Urothelium cell line (cell line): Measurements from ENCODE around the gene HEPACAM2.
A peak's percentile ranks its signal among the peaks of the same experiment; 100 is the strongest.

ENCODE experiments used
- DNase-seq: peaks from one replicate; pipeline ENCODE4 v3.0.0; 2011; ENCODE audit warnings: low spot score, mixed read lengths
- FAIRE-seq: peaks from 2 replicates; lab custom pipeline; 2011; peaks lifted over from hg19 to GRCh38; lab: Jason Lieb, UNC

The HEPACAM2 gene

GRCh38 chr7:93226310-93226709, at the start of gene HEPACAM2:
Gene HEPACAM2 (minus strand): TSS chr7:93226469.
- DNase-seq: no peak
- FAIRE-seq: no peak

- FAIRE-seq (no peak), DNase-seq (no peak)
These were observed 39.0 kb upstream of the HEPACAM2 start for GRCh38 chr7:93265220-93265619.

- FAIRE-seq (peak; percentile 63), DNase-seq (no peak)
These were observed 36.3 kb upstream of the HEPACAM2 start for GRCh38 chr7:93262535-93262934.

GRCh38 chr7:93258661-93259060, 32.4 kb upstream of the HEPACAM2 start:
- FAIRE-seq (no peak), DNase-seq (no peak)

GRCh38 chr7:93249491-93250148, 23.4 kb upstream of the HEPACAM2 start:
- FAIRE-seq: no peak

DNA sequence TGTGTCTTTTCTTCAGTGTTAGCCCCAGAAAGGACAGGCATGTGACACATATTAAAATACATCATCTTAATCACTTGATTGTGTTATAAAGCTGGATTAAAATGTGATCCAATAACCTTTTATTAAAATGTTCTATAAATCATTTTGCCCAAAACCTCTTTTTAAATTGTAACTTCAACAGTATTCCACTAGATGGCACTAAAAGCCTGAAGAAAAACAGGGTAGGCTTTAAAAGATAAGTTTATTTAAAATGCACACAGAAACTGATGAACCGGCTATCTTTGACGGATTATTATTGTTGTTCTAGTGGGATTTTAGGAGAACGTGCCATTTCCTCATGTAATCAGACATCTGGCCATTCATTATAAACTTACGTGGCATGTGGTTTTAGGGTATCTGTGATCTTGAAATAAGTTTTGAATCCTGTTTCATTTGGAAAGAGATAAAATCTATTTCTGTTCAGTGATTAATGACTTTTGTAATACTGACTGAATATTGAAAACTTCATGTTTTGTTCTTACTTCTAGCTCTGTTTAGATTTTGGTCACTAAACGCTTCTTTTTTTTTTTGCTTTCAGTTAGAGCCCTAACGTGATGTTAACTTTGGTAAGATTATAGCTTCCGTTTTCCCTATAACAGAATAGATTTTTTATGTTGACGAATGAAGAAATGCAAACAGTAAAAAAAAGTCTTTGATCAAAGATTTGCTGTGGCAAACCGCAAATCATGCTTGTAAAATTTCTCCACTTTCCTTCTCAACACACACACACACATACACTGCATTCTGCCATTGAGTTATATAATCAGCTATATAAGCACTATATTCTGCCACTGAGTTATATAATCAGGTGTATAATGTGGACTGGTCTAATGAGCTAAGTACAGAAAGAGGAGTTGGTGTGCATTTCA, 19.5 kb upstream of the HEPACAM2 start:
- FAIRE-seq (no peak), DNase-seq (peak; percentile 15)

More at GRCh38 chr7:93249491-93250148, 23.4 kb upstream of the HEPACAM2 start:
- DNase-seq: peak; percentile 12

DNA sequence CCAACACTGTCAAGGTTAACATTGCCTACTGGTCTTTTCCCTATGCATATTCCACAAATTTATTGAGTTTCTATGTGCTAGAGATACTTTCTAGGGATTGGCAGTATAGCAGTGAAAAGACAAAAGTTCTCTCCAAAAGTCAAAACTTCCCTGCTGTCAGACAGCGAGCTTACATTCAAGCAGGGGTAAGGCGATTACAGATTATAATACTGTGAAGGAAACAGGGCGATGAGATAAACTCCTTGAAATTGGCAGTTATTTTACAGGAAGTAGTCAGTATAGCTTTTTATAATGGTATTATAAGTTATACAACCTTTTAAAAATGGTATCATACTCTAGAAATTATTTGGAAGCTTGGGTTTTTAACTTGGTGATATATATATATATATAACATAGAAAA, 15.8 kb upstream of the HEPACAM2 start:
- FAIRE-seq (no peak), DNase-seq (no peak)

GRCh38 chr7:93239824-93240223, 13.6 kb upstream of the HEPACAM2 start:
- FAIRE-seq (no peak), DNase-seq (no peak)

DNA sequence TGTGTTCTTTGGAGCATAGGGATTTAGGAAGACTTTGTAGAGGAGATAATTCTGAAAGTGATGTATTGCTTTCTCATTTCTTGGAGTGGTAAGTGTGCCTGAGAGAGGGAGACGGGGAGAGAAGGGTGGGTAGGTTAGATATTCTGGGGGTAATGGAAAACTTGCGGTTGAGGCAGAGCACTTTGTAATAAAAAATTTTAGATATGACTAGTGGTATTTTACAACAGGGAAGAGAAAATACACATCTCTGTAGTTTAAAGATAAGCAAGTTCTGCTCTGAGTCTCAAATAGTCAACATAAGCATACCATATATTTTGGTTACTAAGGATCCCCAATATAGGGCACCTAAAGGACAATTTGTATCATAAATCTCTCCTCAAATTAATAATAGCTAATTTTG, 12.5 kb upstream of the HEPACAM2 start:
- no peak for FAIRE-seq
- DNase-seq: no peak

GRCh38 chr7:93238131-93238530, 11.9 kb upstream of the HEPACAM2 start:
- FAIRE-seq (peak; percentile 30), DNase-seq (no peak)

DNA sequence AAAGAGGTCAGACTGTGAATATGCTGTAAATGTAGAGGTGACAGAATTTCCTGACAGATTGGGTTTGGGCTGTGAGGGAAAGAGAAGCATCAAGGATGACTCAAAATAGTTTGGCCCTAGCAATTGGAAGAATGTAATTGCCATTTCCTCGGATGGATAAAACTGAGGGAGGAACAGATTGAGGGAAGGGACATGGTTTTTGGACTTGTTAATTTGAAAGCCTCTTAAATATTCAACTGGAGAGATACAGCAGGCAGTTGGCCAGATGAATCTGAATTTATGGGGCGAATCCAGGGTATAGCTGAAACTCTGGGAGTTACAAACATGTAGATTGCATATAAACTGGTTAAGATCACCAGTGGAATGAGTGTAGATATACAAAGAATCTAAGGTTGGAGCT, 9.3 kb upstream of the HEPACAM2 start:
- DNase-seq: no peak
- no peak for FAIRE-seq

DNA sequence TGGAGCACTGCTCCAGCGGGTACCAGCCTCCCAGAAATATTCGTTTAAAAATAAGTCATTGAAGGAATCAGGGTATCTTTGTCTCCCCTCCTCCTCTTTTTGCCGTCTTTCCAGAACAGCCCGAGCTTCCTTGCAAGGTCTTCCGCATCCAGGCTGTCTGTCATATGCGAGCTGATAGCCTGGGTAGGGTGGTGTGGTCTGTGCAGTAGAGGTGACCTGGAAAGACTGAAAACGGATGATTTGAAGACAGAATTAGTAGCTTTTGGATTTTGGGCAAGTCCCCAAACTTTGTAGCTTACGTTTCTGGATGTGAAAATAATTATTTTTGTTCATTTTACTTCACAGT, 6.4 kb upstream of the HEPACAM2 start:
- FAIRE-seq (no peak), DNase-seq (no peak)

- FAIRE-seq: peak; percentile 91
- DNase-seq: peak; percentile 99
These were observed 5.8 kb upstream of the HEPACAM2 start, which contains the start of gene VPS50 for GRCh38 chr7:93231799-93232672. Gene VPS50 (plus strand): TSS chr7:93232366. CDS start chr7:93232468, 102 bp downstream.

DNA sequence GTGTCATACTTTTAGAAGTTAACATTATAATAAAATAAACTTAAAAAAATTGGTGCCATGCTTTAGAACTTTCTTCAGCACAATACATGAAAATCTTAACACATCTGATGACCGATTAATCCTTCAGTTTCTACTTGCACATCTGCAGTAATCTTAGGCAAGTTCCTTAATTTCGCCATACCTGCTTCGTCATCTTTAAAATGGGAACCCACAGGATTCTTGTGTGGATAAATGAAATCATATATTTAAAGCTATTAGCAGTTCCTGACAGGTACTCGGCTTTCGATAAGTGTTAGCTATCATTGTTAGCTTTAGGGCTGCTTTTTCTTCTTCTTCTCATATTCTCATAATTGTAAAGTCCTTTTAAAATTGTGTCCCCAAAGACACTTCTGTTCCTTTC, 5.0 kb upstream of the HEPACAM2 start:
- DNase-seq (no peak), FAIRE-seq (no peak)

DNA sequence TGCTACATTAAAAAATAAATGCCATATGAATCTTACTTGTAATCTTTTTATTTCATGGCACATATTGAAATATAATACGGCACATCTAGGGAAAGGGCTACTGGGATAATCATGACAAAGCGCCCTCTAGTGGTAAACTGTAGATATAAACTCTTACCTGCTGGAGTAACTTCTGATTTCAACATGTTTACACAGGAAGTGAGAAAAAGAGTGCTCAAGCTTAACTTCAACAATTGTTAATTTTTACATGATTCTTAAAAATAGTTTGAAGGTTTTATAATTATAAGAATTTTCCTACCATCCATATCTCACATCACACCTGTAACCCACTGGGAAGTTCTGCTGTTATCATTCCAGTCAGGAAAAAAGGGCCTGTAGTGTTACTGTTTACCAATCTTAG, 2.0 kb upstream of the HEPACAM2 start:
- no peak for FAIRE-seq

DNA sequence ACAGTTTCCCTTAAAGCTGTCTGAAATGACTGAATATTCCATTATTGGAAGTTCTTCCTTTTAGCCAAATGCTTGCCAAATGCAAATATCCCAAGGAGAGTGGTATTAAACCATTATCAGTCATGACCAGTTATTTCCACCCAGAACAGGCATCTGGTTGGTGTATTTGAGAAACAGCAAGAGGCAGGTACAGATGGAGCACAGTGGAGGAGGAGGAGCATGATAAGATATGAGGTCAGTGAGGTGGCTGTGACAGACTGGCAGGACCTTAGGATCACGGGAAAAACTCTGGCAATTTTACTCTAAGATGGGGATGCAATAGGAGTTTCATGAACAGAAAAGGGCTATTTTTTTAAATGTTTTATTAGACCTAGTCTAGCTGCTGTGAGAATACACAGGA, 6.4 kb downstream of the HEPACAM2 start:
- FAIRE-seq (no peak), DNase-seq (no peak)

More for the DNA sequence above, 2.0 kb upstream of the HEPACAM2 start:
- DNase-seq: peak; percentile 63

DNA sequence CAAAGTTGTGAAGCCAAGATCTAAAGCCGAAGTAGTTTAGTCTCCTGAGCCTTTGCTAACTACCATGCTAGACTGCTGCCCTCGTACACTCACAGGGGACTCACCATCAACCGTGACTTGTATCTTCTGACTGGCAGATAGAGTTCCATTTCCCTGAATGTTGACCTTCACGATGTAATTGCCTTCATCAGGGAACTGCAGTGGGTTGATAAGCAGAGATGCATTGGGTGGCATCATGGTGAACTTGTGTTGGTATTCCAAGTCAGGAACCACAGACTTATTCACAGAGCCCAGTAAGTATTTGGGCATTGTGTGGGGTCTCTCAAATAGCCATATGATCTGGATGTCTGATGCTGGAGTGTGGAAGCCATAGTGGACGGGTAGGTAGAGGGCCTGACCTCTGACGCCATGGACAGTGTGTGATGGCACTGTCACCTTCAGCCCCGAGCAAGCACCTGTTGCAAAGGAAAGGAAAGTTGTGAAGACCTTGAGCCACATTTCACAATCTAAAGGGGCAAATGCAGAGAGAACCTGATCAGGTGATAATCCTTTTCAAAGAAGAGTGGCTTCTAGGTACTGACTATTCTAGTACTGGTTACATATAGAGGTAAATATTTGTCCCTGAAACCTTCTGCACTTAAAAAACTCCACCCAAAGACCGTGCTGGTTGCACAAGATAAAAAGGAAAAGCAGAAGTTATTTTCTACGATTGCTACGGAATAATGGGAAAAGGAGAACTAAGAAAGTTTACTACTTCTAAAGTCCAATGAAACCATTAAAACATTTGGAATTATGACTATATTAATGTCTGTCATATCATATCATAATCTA, 7.1 kb downstream of the HEPACAM2 start:
- FAIRE-seq (no peak), DNase-seq (no peak)

DNA sequence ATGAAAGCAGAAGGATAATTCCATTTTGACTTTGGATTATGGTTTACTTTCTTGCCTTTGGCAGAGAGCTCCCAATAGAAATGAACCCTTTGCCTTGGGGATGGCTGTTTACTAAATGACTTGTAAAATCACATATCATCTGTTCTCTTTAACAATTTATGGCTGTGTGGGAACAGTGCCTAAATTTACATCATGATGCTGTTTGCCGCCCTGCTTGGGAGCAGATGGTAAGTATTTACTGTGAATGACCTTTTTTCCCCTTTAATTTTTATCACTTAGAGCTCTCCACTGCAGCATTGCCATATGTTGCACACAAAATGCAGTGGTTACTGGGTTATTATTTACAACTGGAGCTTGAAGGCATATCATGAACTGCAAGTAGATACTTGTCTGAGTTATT, 13.4 kb downstream of the HEPACAM2 start:
- no peak for FAIRE-seq

DNA sequence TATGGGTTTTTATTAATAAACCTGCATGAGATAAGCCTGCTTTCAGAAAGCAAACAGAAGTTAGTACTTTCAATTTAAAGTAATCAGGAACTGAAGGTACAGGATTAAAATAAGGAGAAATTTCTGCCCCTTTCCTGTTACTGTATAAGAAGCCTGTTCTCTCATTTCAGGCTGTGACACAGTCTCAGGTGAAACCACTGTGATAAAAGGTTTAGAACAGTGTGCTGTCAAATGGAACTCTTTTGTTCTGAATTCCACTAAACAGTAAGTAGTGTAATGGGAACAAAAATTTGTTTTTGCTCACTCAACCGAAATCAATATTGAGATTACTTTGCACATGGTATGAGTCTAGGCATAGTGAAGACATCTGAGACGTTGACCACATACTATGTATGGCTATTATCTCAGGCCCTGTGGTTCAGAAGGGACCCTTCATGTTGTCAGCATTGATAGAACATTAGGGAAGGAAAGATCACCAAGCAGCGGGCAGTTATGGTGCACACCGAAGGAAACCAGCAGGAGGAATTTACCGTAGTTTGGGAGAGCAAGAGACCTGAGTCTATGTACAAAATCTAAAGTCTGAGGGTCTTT, 14.9 kb downstream of the HEPACAM2 start:
- DNase-seq: no peak
- no peak for FAIRE-seq

More for the DNA sequence above, 13.4 kb downstream of the HEPACAM2 start:
- DNase-seq: no peak

- DNase-seq (no peak), FAIRE-seq (no peak)
These were observed 21.2 kb downstream of the HEPACAM2 start for GRCh38 chr7:93205046-93205445.
